ENCODE results near the gene MTA3.

GRCh38 chr2:42639340-42640077 is 71.1 kb downstream of the MTA3 start:
- TF ChIP-seq POLR2A (IDR thresholded peaks at IDR 0.05): no peak
- no peak for TF ChIP-seq CTCF (IDR thresholded peaks at IDR 0.05 in 4 of 5, conservative IDR thresholded peaks at IDR 0.05 in 1 of 5)
